Measurements from ENCODE around the gene WBP1L.

WBP1L gene

DNA sequence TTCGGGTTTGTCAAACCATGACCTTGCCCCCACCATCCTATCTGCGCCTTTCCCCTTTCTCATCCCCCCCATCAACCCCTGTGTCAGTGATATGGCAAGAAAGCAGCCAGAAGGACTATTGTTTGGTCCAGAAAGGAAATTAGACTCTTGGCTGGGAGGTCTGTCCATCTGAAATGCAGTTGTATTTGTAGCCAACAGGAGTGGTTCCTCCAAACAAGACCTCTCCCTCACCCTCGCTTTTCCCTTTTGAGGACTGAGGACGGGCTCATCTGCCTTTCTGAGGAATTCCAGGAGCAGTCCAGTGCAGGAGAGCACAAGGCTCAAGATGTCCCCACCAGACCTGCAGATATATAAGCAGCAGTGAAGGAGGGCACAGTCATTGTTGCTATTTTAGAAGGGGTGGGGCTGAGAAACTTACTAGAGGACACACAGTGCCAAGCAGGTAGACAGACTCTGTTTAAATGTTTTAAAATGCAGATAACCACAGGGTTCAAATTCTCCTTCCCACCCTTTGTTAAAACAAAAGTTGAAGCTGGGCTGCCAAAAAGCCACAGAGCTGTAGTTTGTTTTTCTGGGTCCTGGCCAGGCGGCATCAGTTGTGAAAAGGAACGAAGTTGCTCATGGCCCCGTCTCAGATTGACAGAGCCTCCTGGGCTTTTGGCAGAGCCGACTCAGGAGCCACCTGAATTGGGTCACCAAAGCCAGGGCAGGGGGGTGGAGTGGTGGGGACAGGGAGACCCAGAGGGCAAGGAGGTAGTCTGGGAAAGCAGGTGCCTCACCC lies 56.1 kb downstream of the WBP1L start:
- Histone ChIP-seq H4K20me1 (ENCODE audit: control insufficient read depth, insufficient read depth, low read depth, low read length) (peaks cover 4% of the 10 kb centered on the region; the same call in 1 of the 2 replicates), H3K36me3 (ENCODE audit: control insufficient read depth, low read length) (peaks cover 21% of the 10 kb centered on the region), H3K4me2 (ENCODE audit: low read length) (no peak overlapping the region), H3K9me2 (replicated peaks; ENCODE audit: control insufficient read depth, low read length) (no peaks in the 10 kb centered on the region), H3K4me1 (ENCODE audit: control insufficient read depth, low read length) (peaks cover 33% of the 10 kb centered on the region), H3K4me3 (ENCODE audit: low read length) (no peak overlapping the region), H3F3A (ENCODE audit: control insufficient read depth, insufficient read depth) (peaks cover 3% of the 10 kb centered on the region; the same call in 1 of the 2 replicates), H3K79me2 (ENCODE audit: control insufficient read depth, low read length) (peaks cover 4% of the 10 kb centered on the region; the same call in 1 of the 2 replicates), H3K27me3 (ENCODE audit: control insufficient read depth, low read length) (no peaks in the 10 kb centered on the region), H3K27ac (ENCODE audit: low read depth, low read length) (no peak overlapping the region), H3K9me3 (ENCODE audit: control insufficient read depth, insufficient read depth, low read length) (no peaks in the 10 kb centered on the region)
- no peak for TF ChIP-seq EZH2phosphoT487 (IDR thresholded peaks at IDR 0.05; ENCODE audit: borderline replicate concordance, low read length)
- TF ChIP-seq, protein P1, sequence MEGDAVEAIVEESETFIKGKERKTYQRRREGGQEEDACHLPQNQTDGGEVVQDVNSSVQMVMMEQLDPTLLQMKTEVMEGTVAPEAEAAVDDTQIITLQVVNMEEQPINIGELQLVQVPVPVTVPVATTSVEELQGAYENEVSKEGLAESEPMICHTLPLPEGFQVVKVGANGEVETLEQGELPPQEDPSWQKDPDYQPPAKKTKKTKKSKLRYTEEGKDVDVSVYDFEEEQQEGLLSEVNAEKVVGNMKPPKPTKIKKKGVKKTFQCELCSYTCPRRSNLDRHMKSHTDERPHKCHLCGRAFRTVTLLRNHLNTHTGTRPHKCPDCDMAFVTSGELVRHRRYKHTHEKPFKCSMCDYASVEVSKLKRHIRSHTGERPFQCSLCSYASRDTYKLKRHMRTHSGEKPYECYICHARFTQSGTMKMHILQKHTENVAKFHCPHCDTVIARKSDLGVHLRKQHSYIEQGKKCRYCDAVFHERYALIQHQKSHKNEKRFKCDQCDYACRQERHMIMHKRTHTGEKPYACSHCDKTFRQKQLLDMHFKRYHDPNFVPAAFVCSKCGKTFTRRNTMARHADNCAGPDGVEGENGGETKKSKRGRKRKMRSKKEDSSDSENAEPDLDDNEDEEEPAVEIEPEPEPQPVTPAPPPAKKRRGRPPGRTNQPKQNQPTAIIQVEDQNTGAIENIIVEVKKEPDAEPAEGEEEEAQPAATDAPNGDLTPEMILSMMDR (IDR thresholded peaks at IDR 0.05; ENCODE audit: low read depth, low read length, poor library complexity, severe bottlenecking), result no peak

DNA sequence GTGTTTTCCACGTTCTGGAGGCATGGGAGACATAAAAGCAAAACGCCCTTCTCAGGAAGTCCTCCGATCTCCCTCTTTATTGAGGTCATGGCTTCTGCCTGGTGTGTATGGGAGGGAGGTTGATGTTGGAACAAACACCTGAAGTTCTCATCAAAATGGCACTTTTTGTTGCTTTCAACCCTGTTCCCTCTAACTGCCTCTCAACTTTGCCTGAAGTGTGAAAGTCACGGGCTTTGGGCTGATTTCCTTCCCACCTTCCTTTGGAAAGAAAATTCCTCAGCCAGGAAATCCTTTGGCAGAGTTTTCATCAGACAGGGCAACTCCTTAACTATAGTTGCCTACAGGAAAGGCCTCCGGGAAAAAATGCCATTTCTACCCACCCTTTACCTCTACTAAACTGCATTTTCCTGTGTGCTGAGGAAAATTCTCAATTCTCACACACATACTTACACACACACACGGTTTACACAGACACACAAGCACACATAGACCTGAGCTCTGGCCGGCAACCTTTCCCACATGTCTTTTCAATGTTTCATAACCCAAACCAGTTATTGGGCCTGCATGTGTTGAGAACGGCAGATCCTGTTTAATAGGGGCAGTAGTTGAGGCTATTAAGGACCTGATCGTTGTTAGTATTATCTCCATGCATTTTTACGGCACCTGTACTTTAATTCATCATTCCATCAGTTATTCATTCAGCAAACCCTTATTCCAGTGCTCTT lies 57.0 kb downstream of the WBP1L start:
- no peak overlapping the region for H3K4me2 ChIP-seq (ENCODE audit: low read length)
- H3K36me3 ChIP-seq (ENCODE audit: control insufficient read depth, low read length), result peaks cover 21% of the 10 kb centered on the region
- H3F3A ChIP-seq (ENCODE audit: control insufficient read depth, insufficient read depth), result peaks cover 3% of the 10 kb centered on the region; the same call in 1 of the 2 replicates
- H3K9me3 ChIP-seq (ENCODE audit: control insufficient read depth, insufficient read depth, low read length), result no peaks in the 10 kb centered on the region
- no peaks in the 10 kb centered on the region for H3K27me3 ChIP-seq (ENCODE audit: control insufficient read depth, low read length)
- H3K4me3 ChIP-seq (ENCODE audit: low read length), result no peak overlapping the region
- no peak for TF ChIP-seq EZH2phosphoT487 (IDR thresholded peaks at IDR 0.05; ENCODE audit: borderline replicate concordance, low read length)
- TF ChIP-seq, protein P1 (IDR thresholded peaks at IDR 0.05; ENCODE audit: low read depth, low read length, poor library complexity, severe bottlenecking), result no peak
- no peaks in the 10 kb centered on the region for H3K9me2 ChIP-seq (replicated peaks; ENCODE audit: control insufficient read depth, low read length)
- H3K27ac ChIP-seq (ENCODE audit: low read depth, low read length), result no peak overlapping the region
- peaks cover 27% of the 10 kb centered on the region for H3K4me1 ChIP-seq (ENCODE audit: control insufficient read depth, low read length)
- H4K20me1 ChIP-seq (ENCODE audit: control insufficient read depth, insufficient read depth, low read depth, low read length), result peaks cover 4% of the 10 kb centered on the region; the same call in 1 of the 2 replicates
- no peaks in the 10 kb centered on the region; the same call in 1 of the 2 replicates for H3K79me2 ChIP-seq (ENCODE audit: control insufficient read depth, low read length)

DNA sequence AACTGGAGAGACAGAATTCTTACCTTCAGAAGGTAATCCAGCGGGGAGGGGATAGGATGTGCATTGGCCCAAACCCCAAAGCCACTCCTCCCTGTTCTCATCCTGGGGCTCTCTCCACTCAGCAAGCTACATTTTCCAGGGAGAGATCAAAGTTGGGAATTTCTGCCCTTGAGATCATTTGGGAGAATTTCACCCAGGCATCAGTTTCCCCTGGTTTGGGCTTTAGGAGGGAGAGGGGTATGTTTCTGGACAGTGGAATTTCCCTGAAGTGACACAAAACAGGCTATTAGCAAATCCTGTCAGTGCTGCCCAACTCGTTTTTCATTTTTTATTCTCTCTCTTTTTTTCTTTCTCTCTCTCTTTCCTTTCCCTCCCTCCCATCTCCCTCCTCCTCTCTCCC lies 57.7 kb downstream of the WBP1L start:
- peaks cover 21% of the 10 kb centered on the region for H3K36me3 ChIP-seq (ENCODE audit: control insufficient read depth, low read length)
- H3K4me3 ChIP-seq (ENCODE audit: low read length), result no peak overlapping the region
- H3K4me2 ChIP-seq (ENCODE audit: low read length), result no peak overlapping the region
- H3K27me3 ChIP-seq (ENCODE audit: control insufficient read depth, low read length), result no peaks in the 10 kb centered on the region
- no peaks in the 10 kb centered on the region for H3K9me2 ChIP-seq (replicated peaks; ENCODE audit: control insufficient read depth, low read length)
- peaks cover 20% of the 10 kb centered on the region for H3K4me1 ChIP-seq (ENCODE audit: control insufficient read depth, low read length)
- H3K27ac ChIP-seq (ENCODE audit: low read depth, low read length), result no peak overlapping the region
- peaks cover 4% of the 10 kb centered on the region; the same call in 1 of the 2 replicates for H4K20me1 ChIP-seq (ENCODE audit: control insufficient read depth, insufficient read depth, low read depth, low read length)
- H3F3A ChIP-seq (ENCODE audit: control insufficient read depth, insufficient read depth), result peaks cover 3% of the 10 kb centered on the region; the same call in 1 of the 2 replicates
- H3K79me2 ChIP-seq (ENCODE audit: control insufficient read depth, low read length), result no peaks in the 10 kb centered on the region
- no peaks in the 10 kb centered on the region for H3K9me3 ChIP-seq (ENCODE audit: control insufficient read depth, insufficient read depth, low read length)
- no peak for TF ChIP-seq EZH2phosphoT487 (IDR thresholded peaks at IDR 0.05; ENCODE audit: borderline replicate concordance, low read length)
- TF ChIP-seq, protein P1 (IDR thresholded peaks at IDR 0.05; ENCODE audit: low read depth, low read length, poor library complexity, severe bottlenecking), result no peak

All from DOHH2 (cell line).